SK-N-SH treated with all-trans-retinoic acid at 6 μM for 48 hours (cell line): Measurements from ENCODE around the gene SELENON.

Source experiments
- RARB ChIP-seq: fragments of 250-450 bp; sonication (Bioruptor Pico); IDR thresholded peaks from 2 replicates; pipeline ENCODE4 v1.8.0; 2021; ENCODE audit warnings: mild to moderate bottlenecking, moderate library complexity
- SNAI2 ChIP-seq: fragments of 250-450 bp; sonication (Bioruptor Pico); IDR thresholded peaks from 2 replicates; pipeline ENCODE4 v1.5.0; 2020; ENCODE audit warnings: mild to moderate bottlenecking, moderate library complexity
- TOX ChIP-seq: fragments of 250-450 bp; sonication (Bioruptor Pico); IDR thresholded peaks from 2 replicates; pipeline ENCODE4 v1.8.0; 2021; ENCODE audit warnings: mild to moderate bottlenecking, moderate library complexity, borderline replicate concordance

GRCh38 chr1:25805863-25806225 lies 5.9 kb downstream of the SELENON start:
- TF ChIP-seq RARB (CRISPR knock-in tag) (no peak), SNAI2 (CRISPR knock-in tag) (no peak), TOX (no peak)
